H1 (cell line): Measurements from ENCODE around the gene EFCAB10. TPM values are rescaled to one million over a fixed set of nuclear protein-coding genes. Genes with fewer than 3 reads are reported as not detected.

Experiments used
- CBX5 ChIP-seq: fragments of 300-800, 300-1000 bp; sonication (generic); IDR thresholded peaks from 2 replicates; pipeline ENCODE4 v1.7.1; 2016; ENCODE audit warnings: antibody characterized with exemption, low read length, low read depth
- FOSL1 ChIP-seq: IDR thresholded peaks from 2 replicates; pipeline ENCODE4 v1.6.1; 2011; ENCODE audit warnings: mild to moderate bottlenecking, low read depth, low read length, moderate library complexity; ENCODE audit not compliant: insufficient read depth
- GABPA ChIP-seq: IDR thresholded peaks from 2 replicates; pipeline ENCODE4 v1.6.1; 2011; ENCODE audit warnings: mild to moderate bottlenecking, low read length, moderate library complexity, borderline replicate concordance; ENCODE audit not compliant: insufficient read depth
- JUN ChIP-seq: IDR thresholded peaks from 2 replicates; pipeline ENCODE4 v1.6.1; 2011; ENCODE audit warnings: low read depth, mild to moderate bottlenecking, improper control_type of control experiment, low read length
- SP1 ChIP-seq: IDR thresholded peaks from 2 replicates; pipeline ENCODE4 v1.6.1; 2011; ENCODE audit warnings: low read depth, low read length
- polyA plus RNA-seq, 7 experiments: library from polyadenylated mRNA; depleted of rRNA in 3 of 7; stranded (reverse) in 5 of 7; unstranded in 2 of 7; fragments of >200 nt in 5 of 7; fragments of 200-250 nt in 2 of 7; gene quantifications; 1 replicate in 5 of 7; 2 replicates in 1 of 7; 4 replicates in 1 of 7; pipeline versions ENCODE4 v1.2.1 to v1.2.3, GENCODE V29; 2011 to 2013; ENCODE audit warnings: missing spikeins in 2 of 7, mixed read lengths in 2 of 7
- total RNA-seq: library from RNA; stranded (reverse); fragmentation: NEBNext Ultra II Directional; extraction: Animal tissue kit (Norgen Biotek cat#: 25700); gene quantifications from 2 replicates; pipeline ENCODE4 v1.2.1, GENCODE V29; 2021

EFCAB10 gene
- total and polyA plus RNA-seq, 2 of the 8 experiments (the other 6 are each of a cell fraction or from before 2014, with no cell fraction given): 0.80 to 3.1 TPM

- TF ChIP-seq FOSL1 (no peak), GABPA (no peak), SP1 (no peak), CBX5 (no peak), JUN (no peak)
Measured at GRCh38 chr7:105577251-105577650, 4.0 kb downstream of the EFCAB10 start (continued).
